A673 (cell line): ENCODE measurements around the gene C3. TPM values are rescaled to one million over a fixed set of nuclear protein-coding genes. Genes with fewer than 3 reads are reported as not detected.

Source experiments
- BruUV-seq: library from RNA; stranded (reverse); fragments of 400-500 nt; replicated peaks from 2 replicates; lab custom pipeline; 2021; lab: Mats Ljungman, UMichigan
- CTCF ChIA-PET: fragments of 300-600 bp; sonication (Branson Sonifier 250); formaldehyde crosslinking; loops from one replicate; lab custom pipeline; 2022; ENCODE audit warnings: antibody characterized with exemption; lab: Charles Lee
- POLR2A ChIA-PET: fragments of 300-600 bp; sonication (Branson Sonifier 250); formaldehyde crosslinking; loops from one replicate; lab custom pipeline; 2022; ENCODE audit warnings: antibody characterized with exemption; ENCODE audit not compliant: low non-redundant PET; lab: Charles Lee
- DNase-seq: peaks from one replicate; pipeline ENCODE4 v3.0.0-alpha.2; 2015; ENCODE audit warnings: low spot score
- H3K27ac ChIP-seq: fragments of 200-600 bp; sonication (generic); 2 replicates; pipeline ENCODE4 v1.5.1; 2016; ENCODE audit warnings: mixed run types, low read depth, mild to moderate bottlenecking, mixed read lengths, antibody characterized with exemption, low read length; ENCODE audit not compliant: poor library complexity, severe bottlenecking
- H3K27me3 ChIP-seq: fragments of 200-600 bp; sonication (generic); replicated peaks from 2 replicates; pipeline ENCODE4 v1.6.1; 2017; ENCODE audit warnings: mixed run types, low read depth, mild to moderate bottlenecking, mixed read lengths, antibody characterized with exemption, low read length; ENCODE audit not compliant: insufficient read depth, poor library complexity
- H3K36me3 ChIP-seq: fragments of 200-600 bp; sonication (generic); 2 replicates; pipeline ENCODE4 v1.6.1; 2016; ENCODE audit warnings: mixed run types, mild to moderate bottlenecking, mixed read lengths, antibody characterized with exemption, low read length; ENCODE audit not compliant: insufficient read depth, poor library complexity, severe bottlenecking
- H3K4me1 ChIP-seq: fragments of 200-600 bp; sonication (generic); 2 replicates; pipeline ENCODE4 v1.6.1; 2017; ENCODE audit warnings: mixed run types, mild to moderate bottlenecking, mixed read lengths, antibody characterized with exemption, low read length; ENCODE audit not compliant: insufficient read depth, poor library complexity, severe bottlenecking
- H3K4me3 ChIP-seq: fragments of 200-600 bp; sonication (generic); 2 replicates; pipeline ENCODE4 v1.5.1; 2016; ENCODE audit warnings: low read depth, mixed run types, mild to moderate bottlenecking, mixed read lengths, low read length; ENCODE audit not compliant: poor library complexity, severe bottlenecking
- H3K9me3 ChIP-seq: fragments of 200-600 bp; sonication (generic); 2 replicates; pipeline ENCODE4 v1.6.1; 2016; ENCODE audit warnings: mixed run types, low read depth, mild to moderate bottlenecking, mixed read lengths, antibody characterized with exemption, low read length; ENCODE audit not compliant: poor library complexity, severe bottlenecking
- CTCF ChIP-seq: fragments of 300-800, 200-600 bp; sonication (generic); conservative IDR thresholded peaks from 2 replicates; pipeline ENCODE4 v1.5.1; 2017; ENCODE audit warnings: low read depth, mild to moderate bottlenecking, antibody characterized with exemption, low read length, moderate library complexity, mixed read lengths
- EZH2 ChIP-seq: fragments of 200-600 bp; sonication (generic); IDR thresholded peaks from 2 replicates; pipeline ENCODE4 v1.6.1; 2017; ENCODE audit warnings: borderline replicate concordance, low read depth, mild to moderate bottlenecking, mixed read lengths, antibody characterized with exemption, low read length; ENCODE audit not compliant: poor library complexity, severe bottlenecking
- intact Hi-C: fragments of 100-400 bp; cut with micrococcal nuclease; formaldehyde crosslinking; loops from one replicate; pipeline ENCODE4 v1.10.0; 2022; ENCODE audit not compliant: unreplicated experiment
- total RNA-seq: library from RNA; stranded (reverse); gene quantifications from 2 replicates; pipeline ENCODE4 v1.2.3, GENCODE V29; 2021

C3 gene
- total RNA-seq, 1 experiment from 2014 or later = 1.8 TPM

DNA sequence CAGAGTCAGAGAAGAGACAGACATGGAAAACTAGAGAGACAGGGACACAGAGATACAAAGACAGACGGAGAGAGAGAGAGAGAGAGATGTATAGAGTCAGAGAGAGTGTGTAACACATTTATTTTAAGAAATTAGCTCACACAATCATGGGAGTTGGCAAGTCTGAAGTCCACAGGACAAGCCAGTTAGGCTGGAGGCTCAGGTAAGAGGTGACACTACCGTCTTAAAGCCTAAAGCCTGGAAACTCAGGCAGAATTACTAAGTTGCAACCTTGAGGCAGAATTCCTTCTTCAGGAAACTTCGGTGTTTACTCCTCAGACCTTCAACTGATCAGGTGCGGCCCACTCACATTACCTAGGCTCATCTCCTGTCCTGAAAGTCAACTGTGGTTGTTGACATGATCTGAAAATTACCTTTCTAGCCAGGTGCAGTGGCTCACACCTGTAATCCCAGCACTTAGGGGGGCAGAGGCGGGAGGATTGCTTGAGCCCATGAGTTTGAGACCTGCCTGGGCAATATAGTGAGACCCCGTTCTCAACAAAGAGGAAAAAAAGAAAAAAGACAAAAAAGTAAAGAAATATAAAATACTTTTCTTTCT, 47.7 kb downstream of the C3 start:
- no TSS peak for BruUV-seq
- ChIA-PET CTCF (no interaction called here), POLR2A (no interaction called here)
- H3K36me3 ChIP-seq = no peaks in the 10 kb centered on the region
- no peak overlapping the region for H3K4me3 ChIP-seq
- TF ChIP-seq CTCF (no peak), EZH2 (no peak)
- no peaks in the 10 kb centered on the region for H3K9me3 ChIP-seq
- no peaks in the 10 kb centered on the region for H3K27me3 ChIP-seq
- intact Hi-C loops = no loop called here
- no peak overlapping the region for H3K27ac ChIP-seq
- no peak for DNase-seq
- peaks cover 11% of the 10 kb centered on the region for H3K4me1 ChIP-seq

GRCh38 chr19:6671960-6672359, 48.5 kb downstream of the C3 start:
- CTCF ChIA-PET = no interaction called here
- intact Hi-C loops = no loop called here
- Histone ChIP-seq H3K9me3 (no peaks in the 10 kb centered on the region), H3K4me3 (no peak overlapping the region), H3K27me3 (no peaks in the 10 kb centered on the region), H3K36me3 (no peaks in the 10 kb centered on the region), H3K4me1 (peaks cover 11% of the 10 kb centered on the region), H3K27ac (no peak overlapping the region)
- POLR2A ChIA-PET = no interaction called here
- TF ChIP-seq EZH2 (no peak), CTCF (no peak)
- DNase-seq = no peak
- BruUV-seq = no TSS peak

DNA sequence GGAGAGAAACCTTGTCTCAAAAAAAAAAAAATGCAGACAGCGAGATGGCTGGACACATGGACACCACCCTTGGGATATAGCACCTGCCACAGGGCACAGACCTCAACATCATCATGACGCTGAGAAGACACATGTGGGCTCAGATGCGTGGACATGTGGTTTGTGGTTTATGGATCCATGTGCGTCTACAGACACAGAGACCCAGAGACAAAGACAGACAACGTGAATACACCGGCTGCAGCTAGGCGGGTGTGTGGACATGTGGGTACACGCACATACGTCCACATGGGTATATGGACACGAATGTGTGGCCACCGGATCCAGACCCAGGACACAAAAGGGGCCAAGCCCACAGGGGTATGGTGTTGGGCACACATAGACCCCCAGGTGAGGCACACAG, 51.8 kb downstream of the C3 start:
- ChIA-PET POLR2A (no interaction called here), CTCF (no interaction called here)
- TF ChIP-seq EZH2 (no peak), CTCF (no peak)
- Histone ChIP-seq H3K27me3 (no peaks in the 10 kb centered on the region), H3K36me3 (no peaks in the 10 kb centered on the region), H3K4me3 (no peak overlapping the region), H3K4me1 (no peaks in the 10 kb centered on the region), H3K27ac (no peak overlapping the region), H3K9me3 (no peaks in the 10 kb centered on the region)
- intact Hi-C loops = no loop called here
- BruUV-seq = no TSS peak
- DNase-seq = no peak
